Loucy (cell line): ENCODE measurements around the gene CACNA1S.

Experiments used
- H2AFZ ChIP-seq: fragments of 200-600 bp; sonication (generic); 2 replicates; pipeline ENCODE4 v1.6.0; 2016; ENCODE audit warnings: antibody characterized with exemption, mild to moderate bottlenecking, low read length, moderate library complexity
- H3F3A ChIP-seq: fragments of 200-600 bp; 2 replicates; pipeline ENCODE4 v1.6.0; 2016; ENCODE audit warnings: antibody characterized with exemption, low read depth, mild to moderate bottlenecking
- H3K27me3 ChIP-seq: fragments of 200-600 bp; sonication (generic); 2 replicates; pipeline ENCODE4 v1.6.1; 2014; ENCODE audit warnings: low read length, mild to moderate bottlenecking; ENCODE audit not compliant: insufficient read depth, poor library complexity, severe bottlenecking
- H3K36me3 ChIP-seq: fragments of 200-600 bp; sonication (generic); 2 replicates; pipeline ENCODE4 v1.6.1; 2016; ENCODE audit warnings: low read length; ENCODE audit not compliant: insufficient read depth
- H3K4me1 ChIP-seq: fragments of 200-600 bp; sonication (generic); 2 replicates; pipeline ENCODE4 v1.5.1; 2014; ENCODE audit warnings: low read length, mild to moderate bottlenecking; ENCODE audit not compliant: insufficient read depth, poor library complexity, severe bottlenecking
- H3K4me2 ChIP-seq: fragments of 200-600 bp; sonication (generic); 2 replicates; pipeline ENCODE4 v1.6.0; 2014; ENCODE audit warnings: antibody characterized with exemption, low read length, low read depth, mild to moderate bottlenecking; ENCODE audit not compliant: poor library complexity, severe bottlenecking
- H3K4me3 ChIP-seq: fragments of 200-600 bp; sonication (generic); 2 replicates; pipeline ENCODE4 v1.5.1; 2014; ENCODE audit warnings: low read length, mild to moderate bottlenecking, mixed read lengths; ENCODE audit not compliant: poor library complexity, severe bottlenecking
- H3K79me2 ChIP-seq: fragments of 200-600 bp; sonication (generic); 2 replicates; pipeline ENCODE4 v1.6.1; 2014; ENCODE audit warnings: low read length; ENCODE audit not compliant: insufficient read depth
- H3K9ac ChIP-seq: fragments of 200-600 bp; sonication (generic); 2 replicates; pipeline ENCODE4 v1.6.0; 2014; ENCODE audit warnings: mild to moderate bottlenecking, low read depth, low read length, moderate library complexity; ENCODE audit not compliant: poor library complexity, severe bottlenecking
- H3K9me2 ChIP-seq: fragments of 200-600 bp; sonication (generic); replicated peaks from 2 replicates; pipeline ENCODE4 v1.6.1; 2016; ENCODE audit warnings: low read depth, low read length, mixed read lengths
- H3K9me3 ChIP-seq: fragments of 200-600 bp; sonication (generic); 2 replicates; pipeline ENCODE4 v1.6.1; 2014; ENCODE audit warnings: mild to moderate bottlenecking, antibody characterized with exemption, low read length, low read depth; ENCODE audit not compliant: insufficient read depth
- H4K20me1 ChIP-seq: fragments of 200-600 bp; sonication (generic); 2 replicates; pipeline ENCODE4 v1.6.0; 2014; ENCODE audit warnings: antibody characterized with exemption, low read length, mild to moderate bottlenecking; ENCODE audit not compliant: insufficient read depth, poor library complexity, severe bottlenecking
- EZH2phosphoT487 ChIP-seq: fragments of 200-600 bp; IDR thresholded peaks from 2 replicates; pipeline ENCODE4 v1.6.1; 2018; ENCODE audit warnings: antibody characterized with exemption, mild to moderate bottlenecking, moderate library complexity, borderline replicate concordance
- TF ChIP-seq, protein P1 (sequence below): fragments of 200-600 bp; sonication (generic); conservative IDR thresholded peaks from 2 replicates; pipeline ENCODE4 v1.5.1; 2014; ENCODE audit warnings: mild to moderate bottlenecking, antibody characterized with exemption, low read length

CACNA1S gene

DNA sequence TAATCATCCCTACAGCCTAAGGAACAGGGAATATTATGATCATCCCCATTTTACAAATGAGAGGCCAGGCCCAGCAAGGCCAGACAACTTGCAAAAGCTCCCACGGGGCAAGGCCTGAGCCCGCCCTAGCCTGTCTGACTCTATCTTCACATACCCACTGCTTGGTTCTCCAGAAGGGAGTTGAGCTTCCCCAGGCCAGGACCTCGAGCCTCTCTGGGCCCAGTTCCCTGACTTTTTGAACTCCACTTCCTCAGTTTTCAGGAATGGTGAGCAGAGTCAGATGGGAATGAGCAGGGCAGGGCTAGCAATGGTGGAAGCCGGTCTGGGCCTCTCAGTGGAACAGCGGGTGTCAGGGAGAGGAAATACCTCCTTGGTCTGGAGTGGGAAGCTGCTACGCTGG is 39.3 kb downstream of the CACNA1S start:
- Histone ChIP-seq H3K27me3 (no peaks in the 10 kb centered on the region), H3K9me3 (no peaks in the 10 kb centered on the region), H3K4me3 (no peak overlapping the region), H3K4me2 (no peak overlapping the region), H3K4me1 (peaks cover 13% of the 10 kb centered on the region), H3K9me2 (no peaks in the 10 kb centered on the region), H4K20me1 (no peaks in the 10 kb centered on the region), H2AFZ (no peak overlapping the region), H3K79me2 (no peaks in the 10 kb centered on the region), H3K9ac (no peak overlapping the region), H3K36me3 (no peaks in the 10 kb centered on the region), H3F3A (no peaks in the 10 kb centered on the region)
- TF ChIP-seq, protein P1, sequence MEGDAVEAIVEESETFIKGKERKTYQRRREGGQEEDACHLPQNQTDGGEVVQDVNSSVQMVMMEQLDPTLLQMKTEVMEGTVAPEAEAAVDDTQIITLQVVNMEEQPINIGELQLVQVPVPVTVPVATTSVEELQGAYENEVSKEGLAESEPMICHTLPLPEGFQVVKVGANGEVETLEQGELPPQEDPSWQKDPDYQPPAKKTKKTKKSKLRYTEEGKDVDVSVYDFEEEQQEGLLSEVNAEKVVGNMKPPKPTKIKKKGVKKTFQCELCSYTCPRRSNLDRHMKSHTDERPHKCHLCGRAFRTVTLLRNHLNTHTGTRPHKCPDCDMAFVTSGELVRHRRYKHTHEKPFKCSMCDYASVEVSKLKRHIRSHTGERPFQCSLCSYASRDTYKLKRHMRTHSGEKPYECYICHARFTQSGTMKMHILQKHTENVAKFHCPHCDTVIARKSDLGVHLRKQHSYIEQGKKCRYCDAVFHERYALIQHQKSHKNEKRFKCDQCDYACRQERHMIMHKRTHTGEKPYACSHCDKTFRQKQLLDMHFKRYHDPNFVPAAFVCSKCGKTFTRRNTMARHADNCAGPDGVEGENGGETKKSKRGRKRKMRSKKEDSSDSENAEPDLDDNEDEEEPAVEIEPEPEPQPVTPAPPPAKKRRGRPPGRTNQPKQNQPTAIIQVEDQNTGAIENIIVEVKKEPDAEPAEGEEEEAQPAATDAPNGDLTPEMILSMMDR: no peak
- no peak for TF ChIP-seq EZH2phosphoT487

DNA sequence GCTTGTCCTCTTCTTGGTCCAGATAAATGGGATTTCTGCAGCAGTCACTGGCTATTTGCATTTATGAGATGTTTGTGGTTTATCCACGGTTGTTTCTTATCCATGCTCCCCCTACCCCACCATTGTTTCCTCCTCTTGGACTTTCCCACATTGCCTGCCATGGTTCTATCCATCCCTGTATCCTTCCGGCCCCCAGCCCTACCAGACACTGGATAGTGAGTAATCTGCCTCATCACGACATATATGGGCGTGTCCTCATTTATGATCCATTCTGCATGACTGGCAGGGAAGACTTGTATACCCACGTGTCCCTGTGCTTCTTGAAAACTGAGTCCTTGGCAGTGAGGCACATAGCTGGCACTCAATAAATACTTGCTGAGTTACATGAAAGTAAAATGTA is 40.1 kb downstream of the CACNA1S start:
- peaks cover 13% of the 10 kb centered on the region for H3K4me1 ChIP-seq
- no peaks in the 10 kb centered on the region for H3K27me3 ChIP-seq
- no peaks in the 10 kb centered on the region for H3F3A ChIP-seq
- no peak overlapping the region for H2AFZ ChIP-seq
- H3K36me3 ChIP-seq: no peaks in the 10 kb centered on the region
- no peaks in the 10 kb centered on the region for H3K9me2 ChIP-seq
- H3K9me3 ChIP-seq: no peaks in the 10 kb centered on the region
- H3K4me3 ChIP-seq: no peak overlapping the region
- TF ChIP-seq, protein P1: no peak
- no peak for TF ChIP-seq EZH2phosphoT487
- H3K79me2 ChIP-seq: no peaks in the 10 kb centered on the region
- no peaks in the 10 kb centered on the region for H4K20me1 ChIP-seq
- no peak overlapping the region for H3K9ac ChIP-seq
- peak overlapping the region; percentile 28 for H3K4me2 ChIP-seq

DNA sequence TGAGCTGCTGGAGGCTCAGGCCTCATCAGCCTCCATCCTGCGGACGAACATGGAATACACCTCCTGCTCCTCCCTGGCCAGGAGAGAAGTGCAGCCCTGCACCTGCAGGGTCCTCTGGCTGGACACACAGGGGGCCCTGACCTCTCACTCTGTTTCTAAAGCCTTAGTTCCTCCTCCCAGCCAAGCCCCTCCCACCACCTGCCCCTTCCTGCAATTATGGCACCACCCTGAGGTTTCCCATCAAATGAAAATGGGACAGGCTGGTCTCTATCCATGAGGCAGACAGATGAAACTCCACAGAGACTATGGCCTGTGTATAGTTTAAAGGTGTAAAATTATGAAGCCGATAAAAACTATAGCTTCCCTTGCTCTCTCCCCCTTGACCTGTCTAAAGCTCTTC is 42.6 kb downstream of the CACNA1S start:
- no peaks in the 10 kb centered on the region for H3K9me3 ChIP-seq
- no peak for TF ChIP-seq EZH2phosphoT487
- peak overlapping the region; percentile 67 for H2AFZ ChIP-seq
- H3K36me3 ChIP-seq: no peaks in the 10 kb centered on the region
- H3K4me1 ChIP-seq: peaks cover 13% of the 10 kb centered on the region
- H3F3A ChIP-seq: no peaks in the 10 kb centered on the region
- H3K4me2 ChIP-seq: no peak overlapping the region
- no peaks in the 10 kb centered on the region for H3K9me2 ChIP-seq
- no peaks in the 10 kb centered on the region for H3K27me3 ChIP-seq
- H3K9ac ChIP-seq: no peak overlapping the region
- H4K20me1 ChIP-seq: no peaks in the 10 kb centered on the region
- no peak overlapping the region for H3K4me3 ChIP-seq
- no peaks in the 10 kb centered on the region for H3K79me2 ChIP-seq

DNA sequence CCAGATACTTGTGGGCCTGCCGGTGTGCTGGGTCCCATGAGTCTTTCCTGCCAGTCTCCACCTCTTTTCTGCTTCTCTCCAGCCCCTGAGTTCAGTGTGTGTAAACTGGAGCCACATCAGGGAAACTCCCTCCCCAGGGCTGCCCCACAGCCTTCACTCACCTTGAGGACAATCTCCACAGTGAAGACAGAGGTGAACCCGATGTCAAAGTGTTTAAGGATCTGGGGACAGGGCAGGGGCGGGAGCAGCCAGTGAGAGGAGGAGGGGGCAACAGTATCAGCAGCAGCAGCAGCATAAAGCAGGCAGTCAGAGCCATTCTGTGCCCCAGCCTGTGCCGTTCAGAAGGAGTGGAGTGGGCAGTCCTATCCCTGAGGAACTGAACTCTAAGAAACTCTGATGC is 43.2 kb downstream of the CACNA1S start:
- Histone ChIP-seq H3K9ac (no peak overlapping the region), H3K9me3 (no peaks in the 10 kb centered on the region), H3K4me2 (no peak overlapping the region), H3F3A (no peaks in the 10 kb centered on the region), H4K20me1 (no peaks in the 10 kb centered on the region), H3K4me1 (peaks cover 13% of the 10 kb centered on the region), H3K36me3 (no peaks in the 10 kb centered on the region), H3K79me2 (no peaks in the 10 kb centered on the region), H3K4me3 (no peak overlapping the region), H3K9me2 (no peaks in the 10 kb centered on the region), H3K27me3 (no peaks in the 10 kb centered on the region), H2AFZ (peak overlapping the region; percentile 67; the same call in 1 of the 2 replicates)
- no peak for TF ChIP-seq EZH2phosphoT487
- TF ChIP-seq, protein P1: no peak
